ENCODE measurements around the gene PDE6A.

GRCh38 chr5:149818116-149818515 lies 126.5 kb downstream of the PDE6A start:
- no peak for TF ChIP-seq CTCF (IDR thresholded peaks at IDR 0.05)
- no peak for TF ChIP-seq POLR2A (IDR thresholded peaks at IDR 0.05)

All from adrenal gland (tissue), 5 donors.